HG02970 (cell line): ENCODE results near the gene MUC15.
"Not testable (repeated sequence)": the region's sequence is repeated elsewhere in the genome, so short reads cannot be mapped to it uniquely, and the experiment has no call there.

ENCODE experiments used
- ATAC-seq: cut with Tn5 transposase; IDR thresholded peaks from one replicate; pipeline ENCODE4 v1.9.1; 2021; ENCODE audit warnings: mild to moderate bottlenecking, moderate library complexity, moderate number of reproducible peaks; ENCODE audit not compliant: unreplicated experiment, low FRiP score

MUC15 gene, protein sequence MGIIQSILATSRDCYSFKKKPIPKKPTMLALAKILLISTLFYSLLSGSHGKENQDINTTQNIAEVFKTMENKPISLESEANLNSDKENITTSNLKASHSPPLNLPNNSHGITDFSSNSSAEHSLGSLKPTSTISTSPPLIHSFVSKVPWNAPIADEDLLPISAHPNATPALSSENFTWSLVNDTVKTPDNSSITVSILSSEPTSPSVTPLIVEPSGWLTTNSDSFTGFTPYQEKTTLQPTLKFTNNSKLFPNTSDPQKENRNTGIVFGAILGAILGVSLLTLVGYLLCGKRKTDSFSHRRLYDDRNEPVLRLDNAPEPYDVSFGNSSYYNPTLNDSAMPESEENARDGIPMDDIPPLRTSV

DNA sequence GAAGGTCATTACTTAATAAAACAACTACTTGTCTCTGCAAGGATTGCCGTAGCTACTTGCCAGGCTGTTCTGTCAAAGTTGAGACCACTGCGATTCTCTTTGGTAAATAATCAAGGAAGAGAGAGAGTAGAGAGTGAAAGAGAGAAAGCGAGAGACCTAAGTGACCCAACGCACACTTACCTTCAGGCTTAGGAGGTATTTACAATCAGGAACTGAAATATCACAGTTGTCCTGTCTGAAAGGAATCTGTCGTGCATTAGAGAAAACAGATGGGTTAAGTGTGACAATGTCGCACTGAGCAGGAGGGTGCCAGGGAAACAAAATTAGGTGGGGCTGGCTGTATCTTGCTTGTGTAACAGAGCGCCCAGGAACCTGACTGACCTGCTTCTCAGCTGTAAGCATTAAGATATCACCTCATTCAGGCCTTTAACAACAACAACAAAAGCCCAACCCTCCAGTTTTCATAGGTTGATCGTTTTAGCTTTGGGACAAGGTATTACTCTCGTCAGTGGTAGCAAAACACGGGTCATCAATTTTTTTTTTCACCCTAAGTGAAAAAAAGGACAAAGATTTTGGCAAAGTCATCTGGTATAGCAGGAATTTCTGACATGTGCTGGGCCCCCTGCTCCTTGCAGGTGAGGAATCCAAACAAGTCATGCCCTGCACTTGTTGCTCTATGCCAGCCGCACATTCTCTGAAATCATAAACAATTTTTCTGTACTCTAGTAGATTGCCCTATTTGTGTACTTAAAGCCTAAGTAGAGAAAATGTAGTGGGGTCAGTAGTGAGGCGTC lies at the start of gene MUC15:
Gene MUC15, minus strand, starts transcription at position 403 of the 794 bp plus-strand sequence. CDS start 5,169 bp downstream, outside the sequence.
- ATAC-seq, result no peak

DNA sequence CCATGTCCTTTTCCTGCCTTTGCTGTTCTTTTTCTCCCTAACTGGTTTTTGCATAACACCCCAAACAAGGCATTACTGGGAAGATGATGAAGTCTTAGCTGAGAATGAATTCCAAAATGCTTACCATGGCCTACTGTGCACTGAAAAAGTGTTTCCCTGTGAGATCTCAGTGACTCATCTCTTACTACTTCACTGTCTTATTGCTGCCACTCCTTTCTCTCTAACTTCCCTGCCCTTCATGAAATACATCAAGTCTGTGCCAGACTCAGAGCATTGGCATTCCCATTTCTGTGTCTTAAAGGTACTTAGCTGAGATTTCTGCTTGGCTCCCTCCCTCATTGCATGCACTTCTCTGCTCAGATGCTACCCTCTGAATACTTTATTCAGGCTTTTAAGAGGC lies 49.1 kb upstream of the MUC15 start:
- no peak for ATAC-seq

DNA sequence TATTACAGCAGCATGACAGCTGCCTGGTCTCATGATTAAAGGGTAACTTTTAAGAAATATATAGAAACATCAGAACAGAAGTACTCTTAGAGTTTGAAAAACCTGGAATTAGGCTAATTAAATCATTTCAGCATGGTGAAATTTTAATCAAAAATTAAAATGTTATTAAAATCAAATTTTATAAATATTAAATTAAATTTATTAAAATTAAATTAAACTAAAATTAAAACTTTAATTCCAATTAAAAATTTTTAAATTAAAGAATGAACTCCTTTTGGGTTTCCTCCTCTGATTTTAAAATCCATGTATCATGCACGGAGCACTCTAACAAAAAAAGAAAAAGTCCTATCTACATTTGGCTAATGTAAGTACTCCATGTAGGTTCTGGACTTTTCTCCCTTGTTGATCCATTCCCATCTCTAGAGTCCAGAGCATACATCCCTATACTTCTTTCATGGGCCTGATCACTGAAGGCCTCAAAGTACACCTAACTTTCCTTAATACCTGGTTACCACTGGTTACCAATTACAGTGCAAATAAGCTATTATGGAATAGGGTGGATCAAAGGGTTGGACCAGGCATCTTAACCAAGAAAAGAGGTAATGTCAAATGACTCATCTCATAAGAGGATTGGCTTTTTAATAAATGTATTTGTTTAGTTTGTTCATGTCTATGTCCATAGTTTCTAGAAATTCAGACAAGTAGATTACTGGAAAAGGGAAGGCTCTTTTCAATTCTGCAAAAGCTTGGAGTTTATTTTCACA lies 48.4 kb upstream of the MUC15 start:
- no peak for ATAC-seq

DNA sequence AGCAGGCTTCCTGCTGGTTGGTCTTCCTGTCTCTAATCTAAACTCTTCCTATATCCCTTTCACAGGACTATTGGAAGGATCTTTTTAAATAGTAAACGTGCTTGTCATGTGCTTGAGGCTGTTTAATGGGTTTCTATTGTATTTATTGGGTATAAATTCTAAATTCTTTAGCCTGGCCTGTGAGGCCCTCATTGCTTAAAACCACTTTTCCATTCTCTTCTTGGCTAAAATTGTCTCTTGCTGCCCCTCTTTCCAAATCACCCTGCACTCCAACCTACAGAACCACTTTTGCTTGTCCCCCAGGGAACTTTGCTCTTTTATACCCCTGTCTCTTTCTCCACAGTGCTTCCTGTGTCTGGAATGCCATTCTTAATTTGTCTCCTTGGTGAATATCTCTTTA lies 46.4 kb upstream of the MUC15 start:
- no peak for ATAC-seq

DNA sequence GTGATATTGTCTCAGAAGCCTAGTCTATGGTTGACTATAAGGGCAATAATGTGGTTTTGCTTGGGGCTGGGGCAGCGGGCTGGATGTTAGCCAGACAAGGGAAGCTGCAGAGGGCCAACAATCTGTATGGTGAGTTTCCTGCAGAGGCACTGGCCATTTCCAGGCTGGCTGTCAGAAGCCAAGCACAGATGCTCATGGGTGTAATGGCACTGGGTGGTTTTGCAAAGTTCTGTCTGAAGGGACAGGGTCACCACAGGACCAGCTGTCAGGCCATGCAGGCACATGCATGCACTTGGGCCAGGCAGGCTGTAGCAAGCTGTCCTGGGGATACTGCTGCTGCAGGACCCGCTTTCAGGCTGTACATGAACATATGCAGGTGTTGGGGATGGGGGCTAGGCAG lies 41.7 kb upstream of the MUC15 start:
- ATAC-seq, result no peak

DNA sequence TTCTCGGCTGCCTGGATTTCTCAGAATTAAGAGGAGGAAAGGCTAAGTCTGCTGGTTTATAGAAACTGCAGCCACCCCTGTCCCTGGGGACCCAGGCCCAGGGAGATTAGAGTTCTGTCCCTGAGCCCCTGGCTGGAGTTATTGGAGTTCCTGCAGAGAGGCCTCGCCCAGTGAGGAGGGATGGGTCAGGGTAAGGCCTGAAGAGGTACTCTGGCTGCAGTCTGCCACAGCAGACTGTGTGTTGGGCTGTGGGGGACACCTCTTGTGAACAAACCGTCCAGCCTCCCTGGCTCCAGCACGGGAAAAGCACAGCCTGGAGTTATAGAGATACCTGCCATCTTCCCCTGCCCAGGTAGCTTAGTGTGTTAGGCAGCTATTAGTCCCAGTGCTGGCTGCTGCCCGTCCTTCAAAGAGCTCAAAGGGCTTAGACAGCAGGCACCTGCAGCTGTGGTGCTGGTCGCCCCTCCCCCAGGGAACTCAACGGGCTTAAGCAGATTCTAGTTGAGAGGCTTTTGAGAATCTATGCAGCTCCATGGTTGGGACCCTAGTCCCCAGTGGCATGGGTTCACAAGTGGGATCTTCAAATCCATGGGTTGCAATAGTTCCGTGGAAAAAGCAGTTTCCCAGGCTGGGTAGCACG lies 36.6 kb upstream of the MUC15 start:
- no peak for ATAC-seq

DNA sequence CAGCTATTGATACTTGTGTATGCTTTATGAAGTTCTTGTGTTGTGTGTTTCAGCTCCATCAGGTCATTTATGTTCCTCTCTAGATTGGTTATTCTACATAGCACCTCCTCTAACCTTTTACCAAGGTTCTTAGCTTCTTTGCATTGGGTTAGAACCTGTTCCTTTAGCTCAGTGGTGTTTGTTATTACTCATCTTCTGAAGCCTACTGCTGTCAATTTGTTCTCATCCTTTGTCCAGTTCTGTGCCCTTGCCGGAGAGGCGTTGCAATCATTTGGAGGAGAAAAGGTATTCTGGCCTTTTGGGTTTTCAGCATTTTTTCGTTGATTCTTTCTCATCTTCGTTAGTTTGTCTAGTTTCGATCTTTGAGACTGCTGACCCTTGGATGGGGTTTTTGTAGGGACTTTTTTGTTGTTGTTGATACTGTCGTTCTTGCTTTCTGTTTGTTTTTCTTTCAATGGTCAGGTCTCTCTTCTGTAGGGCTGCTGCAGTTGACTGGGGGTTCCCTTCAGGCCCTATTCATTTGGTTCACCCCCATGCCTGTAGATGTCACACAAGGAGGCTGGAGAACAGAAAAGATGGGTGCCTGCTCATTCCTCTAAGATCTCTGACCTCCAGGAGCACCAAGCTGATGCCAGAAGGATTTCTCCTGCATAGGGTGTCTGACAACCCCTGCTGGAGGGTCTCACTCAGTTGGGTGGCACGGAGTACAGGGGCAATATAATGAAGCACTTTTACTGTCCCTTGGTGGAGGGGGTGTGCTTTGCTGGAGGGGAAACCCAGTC lies 35.9 kb upstream of the MUC15 start:
- no peak for ATAC-seq

DNA sequence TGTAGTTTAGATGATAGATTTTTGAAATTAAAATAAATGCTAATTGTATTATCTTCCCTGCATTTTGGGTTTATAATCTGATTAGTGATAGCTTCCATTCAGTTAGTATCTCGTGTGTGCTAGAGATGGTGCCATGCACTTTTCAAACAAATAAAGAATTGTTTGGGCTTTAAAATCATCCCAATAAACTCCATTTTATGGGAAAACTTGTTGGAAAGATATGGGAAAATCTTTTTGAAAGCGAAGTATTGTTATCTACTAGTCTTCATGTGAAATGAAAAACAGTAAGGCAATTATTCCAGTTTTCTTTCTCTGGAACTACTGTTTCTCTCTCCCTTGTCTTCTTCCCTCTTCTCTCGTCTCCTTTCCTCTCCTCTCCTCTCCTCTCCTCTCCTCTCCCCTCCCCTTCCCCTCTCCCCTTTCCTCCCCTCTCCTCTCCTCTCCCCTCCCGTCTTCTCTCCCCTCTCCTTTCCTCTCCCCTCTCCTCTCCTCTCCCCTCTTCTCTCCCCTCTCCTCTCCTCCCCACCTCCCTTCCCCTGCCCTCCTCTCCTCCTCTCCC lies 27.9 kb upstream of the MUC15 start:
- ATAC-seq, result no peak

DNA sequence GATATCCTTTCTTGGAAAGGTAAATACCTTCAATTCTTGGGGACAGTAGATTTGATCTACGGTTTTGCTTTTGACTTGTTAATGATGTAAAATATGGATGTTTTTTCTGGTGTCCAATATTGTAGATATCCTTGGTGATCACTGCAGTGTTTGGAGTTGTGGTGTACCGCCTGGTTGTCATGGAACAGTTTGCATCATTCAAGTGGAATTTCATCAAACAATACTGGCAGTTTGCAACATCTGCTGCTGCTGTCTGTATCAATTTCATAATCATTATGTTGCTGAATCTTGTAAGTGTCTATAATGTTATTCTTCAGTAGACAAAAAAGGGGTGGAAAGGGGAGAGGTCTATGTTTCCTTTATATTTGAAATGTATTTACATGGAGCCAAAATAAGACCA lies 27.4 kb upstream of the MUC15 start:
- ATAC-seq, result no peak

DNA sequence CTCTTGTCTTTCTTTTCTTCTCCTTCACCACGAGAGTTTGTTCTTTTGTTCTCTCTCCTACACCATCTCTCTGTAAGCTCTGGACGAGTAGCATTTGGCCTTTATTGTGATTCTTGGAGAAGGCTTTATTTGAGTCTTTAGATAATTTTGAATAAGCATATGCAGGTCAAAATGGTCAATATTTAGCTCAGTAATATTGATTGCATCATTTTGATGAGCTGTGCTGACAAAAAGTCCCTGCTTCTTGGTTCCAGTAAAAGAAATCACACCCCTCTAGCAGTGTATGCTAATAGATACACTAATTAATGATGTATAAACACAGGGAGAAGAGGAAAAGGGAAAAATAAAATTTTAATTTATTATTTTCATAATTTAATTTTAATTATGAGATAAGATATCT lies 25.8 kb upstream of the MUC15 start:
- no peak for ATAC-seq

DNA sequence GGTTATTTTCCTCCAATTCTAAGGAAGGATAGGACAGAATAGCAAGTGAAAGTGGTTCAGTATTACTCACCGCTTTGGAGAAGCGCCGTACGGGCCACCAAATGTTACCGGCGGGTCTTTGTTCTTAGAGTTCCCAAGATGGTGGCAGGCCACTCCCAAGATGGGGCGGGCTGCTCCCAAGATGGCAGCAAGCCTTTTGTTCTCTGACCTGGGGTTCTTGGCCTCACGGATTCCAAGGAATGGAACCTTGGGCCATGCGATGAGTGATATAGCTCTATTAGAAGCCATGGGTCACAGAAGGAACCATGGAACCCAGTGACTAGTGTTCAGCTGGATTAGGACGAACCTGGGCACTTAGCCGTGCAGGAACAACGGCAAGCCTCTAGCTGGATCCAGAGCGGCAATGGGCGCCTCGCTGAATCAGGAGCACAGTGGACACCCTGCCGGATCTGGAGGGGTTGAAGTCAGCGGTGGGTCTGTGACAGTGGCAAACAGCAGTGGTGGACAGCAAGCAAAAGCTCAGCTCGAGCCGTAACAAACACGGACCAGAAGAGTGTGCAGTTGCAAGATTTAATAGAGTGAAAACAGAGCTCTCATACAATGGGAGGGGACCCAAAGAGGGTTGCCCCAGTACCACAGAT lies 25.1 kb upstream of the MUC15 start:
- ATAC-seq, result not testable (repeated sequence)

DNA sequence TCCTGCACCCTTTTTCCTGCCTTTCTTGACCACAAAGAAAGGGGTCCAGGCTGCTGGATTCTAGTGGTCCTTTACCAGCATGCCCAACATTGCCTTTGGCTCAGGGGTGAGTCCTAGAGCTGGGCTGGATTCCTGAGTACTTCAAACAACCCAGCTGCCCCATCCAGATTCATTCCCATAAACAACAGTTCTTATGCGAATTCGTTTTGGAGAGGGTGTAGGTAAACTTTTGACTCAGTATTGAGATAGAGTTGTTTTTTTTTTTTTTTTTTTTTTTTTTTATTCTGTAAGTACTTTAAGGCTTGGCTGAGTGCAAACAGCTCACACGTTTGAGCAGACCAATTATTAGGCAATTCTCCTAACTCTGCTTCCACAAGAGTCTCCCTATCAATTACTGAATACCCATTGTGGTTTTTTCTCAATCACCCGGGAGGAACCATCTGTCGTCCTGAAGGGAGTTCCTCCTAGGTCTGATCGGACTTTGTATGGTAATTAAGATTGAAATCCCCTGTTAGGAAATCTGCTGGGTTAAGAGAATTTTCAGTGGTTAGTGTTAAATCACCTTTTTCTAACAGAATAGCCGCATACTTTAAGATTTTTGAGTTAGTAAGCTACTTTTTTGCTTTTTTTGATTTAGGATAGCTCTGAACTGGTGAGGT lies 23.3 kb upstream of the MUC15 start:
- not testable (repeated sequence) for ATAC-seq

DNA sequence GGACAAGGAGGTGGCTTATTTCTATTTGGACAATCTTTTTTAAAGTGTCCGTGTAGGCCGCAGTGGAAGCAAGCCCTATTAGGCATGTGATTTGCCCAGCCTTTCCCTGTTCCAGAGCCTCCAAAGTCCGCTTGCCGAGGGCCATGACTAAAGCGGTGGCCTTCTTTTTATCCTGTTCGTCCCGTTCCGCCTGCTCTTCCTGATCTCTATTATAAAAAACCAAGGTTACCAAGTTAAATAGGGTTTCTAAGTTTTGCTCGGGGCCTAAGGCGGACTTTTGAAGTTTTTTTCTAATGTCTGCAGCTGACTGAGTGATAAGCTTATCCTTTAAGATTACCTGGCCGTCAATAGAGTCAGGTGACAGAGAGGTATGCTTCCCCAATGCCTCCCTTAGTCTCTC lies 21.6 kb upstream of the MUC15 start:
- no peak for ATAC-seq

DNA sequence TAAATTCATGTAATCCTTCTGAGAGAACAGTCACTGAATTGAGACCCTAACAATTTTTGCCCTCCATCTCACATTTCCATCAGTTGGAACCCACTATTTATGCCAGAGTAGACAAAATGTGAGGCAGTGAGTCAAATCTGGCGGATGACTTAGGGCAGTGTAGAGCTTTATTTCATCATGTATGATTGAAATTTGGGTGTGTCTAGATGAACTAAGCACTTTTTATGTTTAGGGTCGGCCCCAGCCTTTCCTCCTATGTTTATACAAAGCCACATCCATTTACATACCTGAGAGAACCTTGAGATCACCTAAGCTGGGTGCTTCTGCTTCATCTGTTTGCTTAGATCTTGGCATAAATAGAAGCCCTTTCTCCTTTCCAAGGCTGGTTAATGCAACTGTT lies 15.0 kb upstream of the MUC15 start:
- no peak for ATAC-seq

DNA sequence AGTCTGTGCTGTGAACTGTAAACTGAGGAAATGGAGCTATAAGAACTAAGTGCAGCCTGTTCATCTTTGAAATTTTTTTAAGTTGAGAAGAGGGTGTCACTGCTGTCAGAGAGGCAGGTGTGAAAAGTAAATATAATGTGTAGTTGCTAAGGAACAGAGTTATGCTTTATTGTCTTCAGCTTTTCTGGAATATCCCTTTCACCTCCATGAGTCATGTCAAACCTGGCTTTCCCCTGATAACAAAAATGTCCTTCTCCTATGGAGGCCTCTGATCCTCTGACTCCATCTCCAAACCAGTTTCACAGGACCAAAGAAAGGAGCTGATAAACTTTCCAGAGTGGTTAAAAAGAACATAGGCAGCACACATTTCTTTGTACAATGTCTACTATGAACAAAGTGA lies 12.8 kb upstream of the MUC15 start:
- ATAC-seq, result no peak

DNA sequence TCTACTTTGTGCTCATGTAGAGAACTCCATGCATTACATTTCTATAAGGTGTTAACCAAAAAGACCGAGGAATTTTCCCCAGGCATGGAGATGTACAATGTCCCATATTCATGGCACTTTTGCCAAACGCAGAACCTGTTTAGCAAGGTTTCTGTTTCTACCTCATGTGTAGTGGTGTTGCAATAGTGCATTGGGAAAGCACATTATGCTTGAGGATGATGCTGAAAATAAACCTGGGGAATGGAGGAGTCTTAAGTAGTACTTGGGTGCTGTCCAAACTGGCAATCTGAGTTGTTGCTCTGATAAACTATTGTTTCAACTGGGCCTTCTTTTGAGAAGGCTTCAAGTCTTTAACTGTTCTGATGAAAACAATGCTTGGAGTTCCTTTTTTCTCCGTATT lies 11.5 kb upstream of the MUC15 start:
- ATAC-seq, result no peak

DNA sequence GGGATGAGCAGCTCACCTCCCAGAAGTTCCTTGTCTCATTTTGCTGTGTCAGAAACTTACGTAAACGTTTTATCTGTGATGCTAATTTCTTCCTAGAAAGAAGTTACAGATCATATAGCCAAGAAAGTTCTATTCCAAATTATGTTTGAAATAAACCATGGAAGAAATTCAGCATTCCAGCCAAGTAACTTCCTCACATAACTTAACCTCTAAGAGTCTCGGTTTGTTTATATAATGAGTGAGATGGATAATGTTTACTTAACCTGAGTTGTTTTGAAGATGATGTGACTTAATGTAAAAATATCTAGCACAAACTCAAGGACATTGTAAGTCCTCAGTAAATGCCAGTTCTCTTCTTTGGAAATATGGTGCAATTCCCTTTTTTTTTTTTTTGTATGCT lies 8.9 kb upstream of the MUC15 start:
- ATAC-seq, result no peak

DNA sequence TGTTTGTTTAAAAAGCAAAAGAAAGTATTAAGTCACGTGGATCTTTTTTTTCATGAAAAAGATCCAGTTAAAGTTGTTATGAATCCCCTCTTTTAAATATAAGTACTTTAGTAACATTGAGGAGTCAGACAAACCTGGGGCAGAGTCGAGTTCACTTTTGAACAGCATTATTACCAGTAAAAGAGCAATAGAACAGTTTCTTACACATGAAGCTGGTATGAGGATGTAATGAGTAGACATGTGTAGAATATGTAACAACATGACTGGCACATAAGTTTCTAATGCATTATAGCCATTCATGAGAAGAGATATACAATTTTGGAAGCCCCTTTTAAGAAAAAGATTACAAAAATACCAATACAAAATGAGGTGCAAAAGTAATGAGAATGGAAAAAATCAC lies 7.6 kb upstream of the MUC15 start:
- ATAC-seq, result no peak
